Peyer's patch (tissue), 4 donors: ENCODE measurements around the gene NCKAP5. TPM values are rescaled to one million over a fixed set of nuclear protein-coding genes. Genes with fewer than 3 reads are reported as not detected.

ENCODE experiments used
- DNase-seq, 3 donors: peaks; one replicate each; pipeline ENCODE4 v3.0.0-alpha.2; 2017 to 2019
- H3K27ac ChIP-seq, 4 donors: fragments of 200-600 bp; sonication (generic); one replicate each; pipeline ENCODE4 v1.5.1; 2016 to 2019
- H3K27me3 ChIP-seq, 2 donors: fragments of 200-600 bp; sonication (generic); one replicate each; pipeline ENCODE4 v1.5.1; 2019
- H3K36me3 ChIP-seq, 3 donors: fragments of 200-600 bp; sonication (generic); one replicate each; pipeline ENCODE4 v1.5.1; 2016 to 2019
- H3K4me1 ChIP-seq, 4 donors: fragments of 200-600 bp; sonication (generic); one replicate each; pipeline ENCODE4 v1.5.1; 2016 to 2019
- H3K4me3 ChIP-seq, 4 donors: fragments of 200-600 bp; sonication (generic); 1 replicate in 3 of 4; 2 replicates in 1 of 4; pipeline ENCODE4 v1.5.1; 2016 to 2019; ENCODE audit warnings: mild to moderate bottlenecking in 1 of 4
- H3K9me3 ChIP-seq, 4 donors: fragments of 200-600 bp; sonication (generic); one replicate each; pipeline ENCODE4 v1.5.1; 2016 to 2019; ENCODE audit warnings: mild to moderate bottlenecking in 1 of 4
- CTCF ChIP-seq, 6 experiments: fragments of 450-650 bp in 4 of 6; fragments of 200-600 bp in 2 of 6; sonication (generic) in 1 of 6; IDR thresholded peaks; one replicate each; pipeline ENCODE4 v1.5.1; 2017 to 2019; ENCODE audit warnings: antibody characterized with exemption in 6 of 6, mild to moderate bottlenecking in 3 of 6, moderate library complexity in 1 of 6
- POLR2A ChIP-seq, 2 donors: fragments of 450-650 bp; IDR thresholded peaks; one replicate each; pipeline ENCODE4 v1.5.1; 2017; ENCODE audit warnings: antibody characterized with exemption in 2 of 2, mild to moderate bottlenecking in 2 of 2, moderate library complexity in 2 of 2
- total RNA-seq, 4 donors: library from RNA; depleted of rRNA; stranded (reverse); fragments of >200 nt; gene quantifications; one replicate each; pipeline ENCODE4 v1.1.0, GENCODE V29; 2016

NCKAP5 gene
- total RNA-seq, 4 donors from 2014 or later, result 9.1 to 28.5 (median 22.5) TPM

- H3K27me3 ChIP-seq, result no peaks in the 10 kb centered on the region
- TF ChIP-seq POLR2A (IDR thresholded peaks at IDR 0.05), result no peak
- TF ChIP-seq CTCF (IDR thresholded peaks at IDR 0.05), result no peak
- H3K4me1 ChIP-seq, result peaks cover 0 to 4% (median 0%) of the 10 kb centered on the region in 4 donors
- H3K36me3 ChIP-seq, result no peaks in the 10 kb centered on the region
- H3K9me3 ChIP-seq, result no peaks in the 10 kb centered on the region
- no peak for DNase-seq
- H3K4me3 ChIP-seq, result no peak overlapping the region
- no peak overlapping the region for H3K27ac ChIP-seq
Observed at GRCh38 chr2:132971310-132972061, 596.8 kb downstream of the NCKAP5 start.

DNA sequence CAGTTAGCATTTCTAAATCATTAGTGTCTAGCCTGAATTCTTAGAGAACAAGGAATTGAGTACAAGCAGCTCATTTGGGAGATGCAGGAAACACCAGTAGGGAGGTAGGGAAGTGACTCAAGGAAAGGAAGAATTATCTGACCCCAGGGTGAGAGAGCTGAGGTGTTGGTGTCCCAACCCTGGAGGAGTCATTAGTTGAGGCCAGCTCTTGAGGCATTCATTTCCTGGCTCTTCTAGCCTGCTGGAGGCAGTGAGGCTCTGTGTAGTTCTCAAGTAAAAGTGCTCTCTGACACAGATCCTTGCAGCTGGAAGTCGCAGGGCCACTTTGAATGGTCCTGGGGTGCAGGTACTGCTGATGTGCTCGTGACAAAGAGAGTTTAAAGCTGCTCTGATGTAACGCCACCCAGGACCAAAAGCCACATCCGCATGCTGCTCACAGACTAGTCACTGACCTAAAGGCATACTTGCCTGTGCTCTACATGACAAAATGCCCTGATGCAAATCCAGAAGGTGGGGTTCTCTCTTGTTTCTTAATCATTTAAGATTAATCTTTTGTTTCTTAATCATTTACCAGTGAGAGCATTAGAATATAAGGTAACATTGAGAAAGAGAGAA lies 598.8 kb downstream of the NCKAP5 start:
- Histone ChIP-seq H3K9me3 (no peaks in the 10 kb centered on the region), H3K4me1 (peaks cover 0 to 2% (median 0%) of the 10 kb centered on the region in 4 donors), H3K27ac (no peak overlapping the region), H3K27me3 (no peaks in the 10 kb centered on the region), H3K4me3 (no peak overlapping the region), H3K36me3 (no peaks in the 10 kb centered on the region)
- TF ChIP-seq POLR2A (IDR thresholded peaks at IDR 0.05) (no peak), CTCF (IDR thresholded peaks at IDR 0.05) (no peak)
- DNase-seq, result no peak

GRCh38 chr2:132965460-132965859 lies 602.8 kb downstream of the NCKAP5 start:
- Histone ChIP-seq H3K27ac (no peak overlapping the region), H3K9me3 (no peaks in the 10 kb centered on the region), H3K27me3 (no peaks in the 10 kb centered on the region), H3K4me1 (no peaks in the 10 kb centered on the region), H3K36me3 (no peaks in the 10 kb centered on the region), H3K4me3 (no peak overlapping the region)
- TF ChIP-seq CTCF (IDR thresholded peaks at IDR 0.05) (no peak), POLR2A (IDR thresholded peaks at IDR 0.05) (no peak)
- DNase-seq, result no peak

DNA sequence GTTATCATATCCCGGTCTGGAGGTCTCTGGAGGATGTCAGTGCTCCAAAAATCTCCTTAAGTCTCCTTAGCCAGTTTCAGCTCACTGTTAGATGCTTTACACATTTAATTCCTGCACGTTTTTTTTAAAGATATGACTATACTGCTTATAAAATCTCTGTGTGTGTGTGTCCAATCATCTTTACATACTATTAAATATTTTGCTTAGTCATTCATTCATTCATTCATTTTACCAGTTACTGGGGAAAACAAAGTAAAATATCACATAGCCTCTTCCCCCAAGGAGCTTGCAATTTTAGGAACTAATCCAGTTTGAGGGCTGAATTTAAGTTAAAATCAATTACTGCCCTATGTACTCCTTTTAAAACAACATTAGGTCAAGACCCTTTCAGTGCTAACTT lies 605.1 kb downstream of the NCKAP5 start:
- DNase-seq, result no peak
- TF ChIP-seq POLR2A (IDR thresholded peaks at IDR 0.05), result no peak
- no peak for TF ChIP-seq CTCF (IDR thresholded peaks at IDR 0.05)
- H3K36me3 ChIP-seq, result no peaks in the 10 kb centered on the region
- no peaks in the 10 kb centered on the region for H3K9me3 ChIP-seq
- no peak overlapping the region for H3K27ac ChIP-seq
- H3K27me3 ChIP-seq, result no peaks in the 10 kb centered on the region
- H3K4me1 ChIP-seq, result no peaks in the 10 kb centered on the region
- no peak overlapping the region for H3K4me3 ChIP-seq

GRCh38 chr2:132958887-132959286 lies 609.4 kb downstream of the NCKAP5 start:
- Histone ChIP-seq H3K4me1 (no peaks in the 10 kb centered on the region), H3K36me3 (no peaks in the 10 kb centered on the region), H3K27me3 (no peaks in the 10 kb centered on the region), H3K27ac (no peak overlapping the region), H3K9me3 (no peaks in the 10 kb centered on the region), H3K4me3 (no peak overlapping the region)
- no peak for TF ChIP-seq POLR2A (IDR thresholded peaks at IDR 0.05)
- no peak for TF ChIP-seq CTCF (IDR thresholded peaks at IDR 0.05)
- no peak for DNase-seq
